Measurements from ENCODE around the gene PYGM.

PYGM gene

GRCh38 chr11:64791781-64792291 is 32.1 kb upstream of the PYGM start:
- no peak for DNase-seq (ENCODE audit: low spot score)

GRCh38 chr11:64790205-64791095 is 30.7 kb upstream of the PYGM start:
- no peak for DNase-seq (ENCODE audit: low spot score)

- no peak for DNase-seq (ENCODE audit: low spot score)
Observed at GRCh38 chr11:64789331-64790204, 29.8 kb upstream of the PYGM start.

GRCh38 chr11:64788321-64789215 is 28.8 kb upstream of the PYGM start:
- DNase-seq (ENCODE audit: low spot score): no peak

- DNase-seq (ENCODE audit: low spot score): peak; percentile 59
Observed at GRCh38 chr11:64787526-64788320, 27.9 kb upstream of the PYGM start.

GRCh38 chr11:64786308-64786707 is 26.5 kb upstream of the PYGM start:
- DNase-seq (ENCODE audit: low spot score): no peak

- no peak for DNase-seq (ENCODE audit: low spot score)
Observed at GRCh38 chr11:64784813-64785581, 25.2 kb upstream of the PYGM start.

- peak; percentile 100 for DNase-seq (ENCODE audit: low spot score)
Observed at GRCh38 chr11:64778473-64779298, 18.9 kb upstream of the PYGM start, which contains the start of gene SF1. SF1 (minus strand) TSS chr11:64778542; CDS start chr11:64778392, 150 bp downstream.

- no peak for DNase-seq (ENCODE audit: low spot score)
Observed at GRCh38 chr11:64778223-64778472, 18.4 kb upstream of the PYGM start.

- peak; percentile 79 for DNase-seq (ENCODE audit: low spot score)
Observed at GRCh38 chr11:64777449-64778222, 17.9 kb upstream of the PYGM start.

- DNase-seq (ENCODE audit: low spot score): no peak
Observed at GRCh38 chr11:64776875-64777274, 17.1 kb upstream of the PYGM start.

- DNase-seq (ENCODE audit: low spot score): no peak
Observed at GRCh38 chr11:64776425-64776824, 16.7 kb upstream of the PYGM start.

GRCh38 chr11:64774144-64774543 is 14.4 kb upstream of the PYGM start:
- DNase-seq (ENCODE audit: low spot score): no peak

- DNase-seq (ENCODE audit: low spot score): no peak
Observed at GRCh38 chr11:64772303-64773018, 12.7 kb upstream of the PYGM start.

- DNase-seq (ENCODE audit: low spot score): no peak
Observed at GRCh38 chr11:64771861-64772260, 12.1 kb upstream of the PYGM start.

- no peak for DNase-seq (ENCODE audit: low spot score)
Observed at GRCh38 chr11:64770120-64770519, 10.3 kb upstream of the PYGM start.

- no peak for DNase-seq (ENCODE audit: low spot score)
Observed at GRCh38 chr11:64769283-64769682, 9.5 kb upstream of the PYGM start.

- no peak for DNase-seq (ENCODE audit: low spot score)
Observed at GRCh38 chr11:64768300-64768694, 8.5 kb upstream of the PYGM start.

Data from Ammon's horn (tissue), 1 donor.